Measurements from ENCODE around the gene GLIS1.
"Not testable (repeated sequence)": the region's sequence is repeated elsewhere in the genome, so short reads cannot be mapped to it uniquely, and the experiment has no call there.

Gene GLIS1

GRCh38 chr1:53652441-53653199, 86.3 kb downstream of the GLIS1 start:
- no peak for DNase-seq (ENCODE audit: low spot score in 2 of 2)
- Histone ChIP-seq H3K4me3 (no peak overlapping the region), H3K27me3 (ENCODE audit: low read depth) (peaks cover 22% of the 10 kb centered on the region), H3K9me3 (no peaks in the 10 kb centered on the region), H3K4me1 (no peaks in the 10 kb centered on the region), H3K36me3 (replicated peaks) (no peaks in the 10 kb centered on the region)
- in situ Hi-C loops (cut with MboI; ENCODE audit: low sequenced_read_pairs): no loop called here

- Histone ChIP-seq H3K4me1 (no peaks in the 10 kb centered on the region), H3K4me3 (no peak overlapping the region), H3K36me3 (replicated peaks) (no peaks in the 10 kb centered on the region), H3K9me3 (no peaks in the 10 kb centered on the region), H3K27me3 (ENCODE audit: low read depth) (peaks cover 21% of the 10 kb centered on the region)
- no peak for DNase-seq (ENCODE audit: low spot score in 2 of 2)
- in situ Hi-C loops (cut with MboI; ENCODE audit: low sequenced_read_pairs): no loop called here
These were observed 87.6 kb downstream of the GLIS1 start for GRCh38 chr1:53651356-53651755.

- H3K27me3 ChIP-seq (ENCODE audit: low read depth): peaks cover 12% of the 10 kb centered on the region
- H3K4me3 ChIP-seq: no peak overlapping the region
- H3K36me3 ChIP-seq (replicated peaks): no peaks in the 10 kb centered on the region
- DNase-seq (ENCODE audit: low spot score in 2 of 2): no peak
- H3K9me3 ChIP-seq: no peaks in the 10 kb centered on the region
- no peaks in the 10 kb centered on the region for H3K4me1 ChIP-seq
- in situ Hi-C loops (cut with MboI; ENCODE audit: low sequenced_read_pairs): no loop called here
These were observed 90.4 kb downstream of the GLIS1 start for GRCh38 chr1:53648516-53648915.

GRCh38 chr1:53647915-53648314, 91.0 kb downstream of the GLIS1 start:
- H3K4me3 ChIP-seq; DNase-seq (ENCODE audit: low spot score in 2 of 2); in situ Hi-C loops (cut with MboI; ENCODE audit: low sequenced_read_pairs); H3K36me3 ChIP-seq (replicated peaks); H3K9me3 ChIP-seq; H3K4me1 ChIP-seq; H3K27me3 ChIP-seq (ENCODE audit: low read depth): not testable (repeated sequence)

GRCh38 chr1:53646732-53647131, 92.2 kb downstream of the GLIS1 start:
- Histone ChIP-seq H3K36me3 (replicated peaks) (no peaks in the 10 kb centered on the region), H3K4me1 (no peaks in the 10 kb centered on the region), H3K9me3 (no peaks in the 10 kb centered on the region), H3K4me3 (no peak overlapping the region), H3K27me3 (ENCODE audit: low read depth) (peaks cover 9% of the 10 kb centered on the region)
- DNase-seq (ENCODE audit: low spot score in 2 of 2): no peak
- in situ Hi-C loops (cut with MboI; ENCODE audit: low sequenced_read_pairs): no loop called here

- in situ Hi-C loops (cut with MboI; ENCODE audit: low sequenced_read_pairs): no loop called here
- H3K4me3 ChIP-seq: no peak overlapping the region
These were observed 93.3 kb downstream of the GLIS1 start for GRCh38 chr1:53645690-53646078.

GRCh38 chr1:53644909-53645689, 93.9 kb downstream of the GLIS1 start:
- Histone ChIP-seq H3K4me1 (no peaks in the 10 kb centered on the region), H3K9me3 (no peaks in the 10 kb centered on the region), H3K36me3 (replicated peaks) (no peaks in the 10 kb centered on the region), H3K4me3 (no peak overlapping the region), H3K27me3 (ENCODE audit: low read depth) (peaks cover 9% of the 10 kb centered on the region)
- in situ Hi-C loops (cut with MboI; ENCODE audit: low sequenced_read_pairs): no loop called here
- no peak for DNase-seq (ENCODE audit: low spot score in 2 of 2)

More at GRCh38 chr1:53645690-53646078, 93.3 kb downstream of the GLIS1 start:
- no peak for DNase-seq (ENCODE audit: low spot score in 2 of 2)
- peaks cover 9% of the 10 kb centered on the region for H3K27me3 ChIP-seq (ENCODE audit: low read depth)
- no peaks in the 10 kb centered on the region for H3K9me3 ChIP-seq
- H3K36me3 ChIP-seq (replicated peaks): no peaks in the 10 kb centered on the region
- no peaks in the 10 kb centered on the region for H3K4me1 ChIP-seq

- no peak for DNase-seq (ENCODE audit: low spot score in 2 of 2)
- H3K9me3 ChIP-seq: no peaks in the 10 kb centered on the region
- in situ Hi-C loops (cut with MboI; ENCODE audit: low sequenced_read_pairs): no loop called here
- H3K4me3 ChIP-seq: no peak overlapping the region
- no peaks in the 10 kb centered on the region for H3K36me3 ChIP-seq (replicated peaks)
- H3K4me1 ChIP-seq: no peaks in the 10 kb centered on the region
- H3K27me3 ChIP-seq (ENCODE audit: low read depth): peaks cover 9% of the 10 kb centered on the region
These were observed 94.5 kb downstream of the GLIS1 start for GRCh38 chr1:53644496-53644895.

- DNase-seq (ENCODE audit: low spot score in 2 of 2): no peak
- Histone ChIP-seq H3K27me3 (ENCODE audit: low read depth) (peaks cover 9% of the 10 kb centered on the region), H3K36me3 (replicated peaks) (no peaks in the 10 kb centered on the region), H3K4me3 (no peak overlapping the region), H3K4me1 (no peaks in the 10 kb centered on the region), H3K9me3 (no peaks in the 10 kb centered on the region)
- in situ Hi-C loops (cut with MboI; ENCODE audit: low sequenced_read_pairs): no loop called here
These were observed 95.0 kb downstream of the GLIS1 start for GRCh38 chr1:53643881-53644390.

GRCh38 chr1:53643041-53643880, 95.7 kb downstream of the GLIS1 start:
- peaks cover 7% of the 10 kb centered on the region for H3K27me3 ChIP-seq (ENCODE audit: low read depth)
- H3K4me1 ChIP-seq: no peaks in the 10 kb centered on the region
- in situ Hi-C loops (cut with MboI; ENCODE audit: low sequenced_read_pairs): no loop called here
- no peak overlapping the region for H3K4me3 ChIP-seq
- H3K9me3 ChIP-seq: no peaks in the 10 kb centered on the region
- no peaks in the 10 kb centered on the region for H3K36me3 ChIP-seq (replicated peaks)
- DNase-seq (ENCODE audit: low spot score in 2 of 2): no peak

- Histone ChIP-seq H3K4me3 (no peak overlapping the region), H3K9me3 (no peaks in the 10 kb centered on the region), H3K4me1 (no peaks in the 10 kb centered on the region), H3K36me3 (replicated peaks) (no peaks in the 10 kb centered on the region), H3K27me3 (ENCODE audit: low read depth) (peaks cover 5% of the 10 kb centered on the region)
- no peak for DNase-seq (ENCODE audit: low spot score in 2 of 2)
- in situ Hi-C loops (cut with MboI; ENCODE audit: low sequenced_read_pairs): no loop called here
These were observed 96.4 kb downstream of the GLIS1 start for GRCh38 chr1:53642607-53643006.

- Histone ChIP-seq H3K9me3 (no peaks in the 10 kb centered on the region), H3K4me3 (no peak overlapping the region), H3K4me1 (no peaks in the 10 kb centered on the region), H3K36me3 (replicated peaks) (no peaks in the 10 kb centered on the region), H3K27me3 (ENCODE audit: low read depth) (peaks cover 5% of the 10 kb centered on the region)
- in situ Hi-C loops (cut with MboI; ENCODE audit: low sequenced_read_pairs): no loop called here
- no peak for DNase-seq (ENCODE audit: low spot score in 2 of 2)
These were observed 96.8 kb downstream of the GLIS1 start for GRCh38 chr1:53642215-53642555.

GRCh38 chr1:53641481-53642214, 97.3 kb downstream of the GLIS1 start:
- Histone ChIP-seq H3K27me3 (ENCODE audit: low read depth) (peaks cover under 1% of the 10 kb centered on the region), H3K4me3 (no peak overlapping the region), H3K36me3 (replicated peaks) (no peaks in the 10 kb centered on the region), H3K4me1 (no peaks in the 10 kb centered on the region), H3K9me3 (no peaks in the 10 kb centered on the region)
- no peak for DNase-seq (ENCODE audit: low spot score in 2 of 2)
- in situ Hi-C loops (cut with MboI; ENCODE audit: low sequenced_read_pairs): no loop called here

All from HAP-1 (cell line).